Keratinocyte (primary cell): ENCODE results near the gene MRPL28. TPM values are rescaled to one million over a fixed set of nuclear protein-coding genes. Genes with fewer than 3 reads are reported as not detected.
"Not testable (repeated sequence)": the region's sequence is repeated elsewhere in the genome, so short reads cannot be mapped to it uniquely, and the experiment has no call there.

Experiments used
- DNase-seq: peaks from one replicate; pipeline ENCODE4 v3.0.0-alpha.2; 2011; ENCODE audit warnings: low read depth, missing footprints, low spot score
- FAIRE-seq: peaks from 2 replicates; lab custom pipeline; 2011; peaks lifted over from hg19 to GRCh38; lab: Jason Lieb, UNC
- H2AFZ ChIP-seq: 2 replicates; pipeline ENCODE4 v1.6.0; 2012; ENCODE audit warnings: low read length, control low read depth, inconsistent platforms; ENCODE audit not compliant: control insufficient read depth
- H3K27ac ChIP-seq: 2 replicates; pipeline ENCODE4 v1.5.1; 2011; ENCODE audit warnings: low read length; ENCODE audit not compliant: control insufficient read depth, insufficient read depth
- H3K27me3 ChIP-seq: 3 replicates; pipeline ENCODE4 v1.6.0; 2011; ENCODE audit warnings: low read length; ENCODE audit not compliant: control insufficient read depth, insufficient read depth; ENCODE audit errors: extremely low read depth
- H3K36me3 ChIP-seq, 2 experiments: 2 replicates in 1 of 2; 3 replicates in 1 of 2; pipeline ENCODE4 v1.5.1; 2011; ENCODE audit warnings: low read length in 2 of 2, mild to moderate bottlenecking in 1 of 2; ENCODE audit not compliant: control insufficient read depth in 2 of 2, insufficient read depth in 2 of 2; ENCODE audit errors: extremely low read depth in 1 of 2
- H3K4me1 ChIP-seq: 3 replicates; pipeline ENCODE4 v1.5.1; 2011; ENCODE audit warnings: low read length; ENCODE audit not compliant: control insufficient read depth, insufficient read depth; ENCODE audit errors: extremely low read depth
- H3K4me2 ChIP-seq: 3 replicates; pipeline ENCODE4 v1.6.0; 2011; ENCODE audit warnings: low read depth, low read length; ENCODE audit not compliant: control insufficient read depth, insufficient read depth; ENCODE audit errors: extremely low read depth
- H3K4me3 ChIP-seq, 3 experiments: fragments of 200-600 bp in 1 of 3; sonication (generic) in 1 of 3; 2 replicates in 2 of 3; 3 replicates in 1 of 3; pipeline ENCODE4 v1.5.1; 2011 to 2016; ENCODE audit warnings: low read length in 3 of 3, mild to moderate bottlenecking in 3 of 3, control low read depth in 2 of 3, inconsistent platforms in 1 of 3, low read depth in 1 of 3, mixed read lengths in 1 of 3, mixed run types in 1 of 3, moderate library complexity in 1 of 3; ENCODE audit not compliant: control insufficient read depth in 2 of 3, insufficient read depth in 2 of 3; ENCODE audit errors: extremely low read depth in 1 of 3
- H3K79me2 ChIP-seq: 2 replicates; pipeline ENCODE4 v1.6.0; 2012; ENCODE audit warnings: low read length; ENCODE audit not compliant: control insufficient read depth, insufficient read depth
- H3K9ac ChIP-seq: 3 replicates; pipeline ENCODE4 v1.6.0; 2011; ENCODE audit warnings: low read length; ENCODE audit not compliant: control insufficient read depth, insufficient read depth; ENCODE audit errors: extremely low read depth
- H3K9me1 ChIP-seq: 3 replicates; pipeline ENCODE4 v1.6.0; 2011; ENCODE audit warnings: low read length; ENCODE audit not compliant: control insufficient read depth, insufficient read depth; ENCODE audit errors: extremely low read depth
- H3K9me3 ChIP-seq: 2 replicates; pipeline ENCODE4 v1.5.1; 2012; ENCODE audit warnings: low read depth, low read length; ENCODE audit not compliant: control insufficient read depth
- H4K20me1 ChIP-seq: 3 replicates; pipeline ENCODE4 v1.6.0; 2011; ENCODE audit warnings: low read length; ENCODE audit not compliant: control insufficient read depth, insufficient read depth; ENCODE audit errors: extremely low read depth
- CTCF ChIP-seq, 3 experiments: IDR thresholded peaks in 1 of 3; conservative IDR thresholded peaks in 1 of 3; optimal IDR thresholded peaks in 1 of 3; 2 replicates in 2 of 3; 3 replicates in 1 of 3; pipeline versions ENCODE3 to v1.5.1; 2011; ENCODE audit warnings: low read length in 3 of 3, mild to moderate bottlenecking in 3 of 3, moderate library complexity in 2 of 3, control low read depth in 1 of 3, inconsistent platforms in 1 of 3; ENCODE audit not compliant: insufficient read depth in 2 of 3; ENCODE audit errors: extremely low read depth in 1 of 3
- EZH2 ChIP-seq: IDR thresholded peaks from one replicate; pipeline ENCODE4 v1.6.1; 2012; ENCODE audit warnings: inconsistent platforms, mild to moderate bottlenecking, low read length, moderate library complexity
- dilution Hi-C: fragments of 300-500 bp; cut with MboI; formaldehyde crosslinking; loops from one replicate; pipeline ENCODE4 v1.7.0; 2020; ENCODE audit warnings: low sequenced_read_pairs; ENCODE audit not compliant: extremely low pct_ligation_motif_present
- polyA plus RNA-seq, 5 experiments: library from polyadenylated mRNA; depleted of rRNA in 3 of 5; stranded (reverse) in 3 of 5; stranded (forward) in 1 of 5; unstranded in 1 of 5; fragments of >200 nt; gene quantifications; 1 replicate in 1 of 5; 2 replicates in 3 of 5; 3 replicates in 1 of 5; pipeline versions ENCODE4 v1.2.1 to v1.2.3, GENCODE V29; 2011 to 2012; ENCODE audit warnings: missing spikeins in 2 of 5, low read depth in 1 of 5, low replicate concordance in 1 of 5

Gene MRPL28
- polyA plus RNA-seq, 1 donor (not counting 4 experiments of a cell fraction or from before 2014, with no cell fraction given) = 115 TPM

GRCh38 chr16:336269-336668 lies 34.1 kb downstream of the MRPL28 start:
- Histone ChIP-seq H3K27ac (no peak overlapping the region), H3K9me3 (no peaks in the 10 kb centered on the region), H4K20me1 (peaks cover 25% of the 10 kb centered on the region), H3K4me2 (no peak overlapping the region), H3K9me1 (no peaks in the 10 kb centered on the region), H3K4me3 (no peak overlapping the region), H3K4me1 (no peaks in the 10 kb centered on the region), H3K27me3 (no peaks in the 10 kb centered on the region), H2AFZ (no peak overlapping the region), H3K9ac (no peak overlapping the region), H3K36me3 (peaks cover 0 to 2% of the 10 kb centered on the region in 2 experiments), H3K79me2 (peaks cover 93% of the 10 kb centered on the region)
- no peak for DNase-seq
- TF ChIP-seq EZH2 (no peak), CTCF (optimal IDR thresholded peaks at IDR 0.05 in 1 of 3, IDR thresholded peaks at IDR 0.05 in 1 of 3, conservative IDR thresholded peaks at IDR 0.05 in 1 of 3; ENCODE audit: extremely low read depth in 1 of 3, insufficient read depth in 2 of 3, low read length in 3 of 3) (no peak)
- FAIRE-seq = no peak
- dilution Hi-C loops = no loop called here

- H3K9me1 ChIP-seq, H2AFZ ChIP-seq, FAIRE-seq, H3K4me3 ChIP-seq, H3K4me1 ChIP-seq, H3K27me3 ChIP-seq, dilution Hi-C loops, DNase-seq, H3K36me3 ChIP-seq, H3K9ac ChIP-seq, H3K4me2 ChIP-seq, H3K9me3 ChIP-seq, H3K27ac ChIP-seq: not testable (repeated sequence)
- H4K20me1 ChIP-seq = peaks cover 24% of the 10 kb centered on the region
- H3K79me2 ChIP-seq = peaks cover 93% of the 10 kb centered on the region
These were observed 35.3 kb downstream of the MRPL28 start for GRCh38 chr16:334861-335632.

GRCh38 chr16:334164-334832 lies 36.0 kb downstream of the MRPL28 start:
- H2AFZ ChIP-seq, H3K9ac ChIP-seq, H3K4me3 ChIP-seq, H3K9me3 ChIP-seq, H3K4me2 ChIP-seq, H3K4me1 ChIP-seq, H3K27ac ChIP-seq, DNase-seq, H3K9me1 ChIP-seq, H3K27me3 ChIP-seq, dilution Hi-C loops, H3K36me3 ChIP-seq: not testable (repeated sequence)
- FAIRE-seq = peak; percentile 71
- H4K20me1 ChIP-seq = peaks cover 20% of the 10 kb centered on the region
- peaks cover 90% of the 10 kb centered on the region for H3K79me2 ChIP-seq
